Breast epithelium (tissue), 3 donors: ENCODE measurements around the gene PNMT.

ENCODE experiments used
- POLR2A ChIP-seq: fragments of 450-650 bp; IDR thresholded peaks from one replicate; pipeline ENCODE4 v1.6.1; 2016; ENCODE audit warnings: antibody characterized with exemption, mild to moderate bottlenecking, moderate library complexity
- POLR2AphosphoS5 ChIP-seq, 3 donors: sonication (generic); formaldehyde crosslinking; IDR thresholded peaks; one replicate each; pipeline ENCODE4 v1.6.1; 2017; ENCODE audit warnings: antibody characterized with exemption in 3 of 3
- TF ChIP-seq, protein P1 (sequence below), 3 donors: fragments of 450-650 bp; IDR thresholded peaks; one replicate each; pipeline ENCODE4 v1.5.1; 2016 to 2017; ENCODE audit warnings: antibody characterized with exemption in 3 of 3, mild to moderate bottlenecking in 3 of 3, moderate library complexity in 3 of 3

GRCh38 chr17:39711851-39712250 is 43.6 kb downstream of the PNMT start:
- TF ChIP-seq, protein P1, sequence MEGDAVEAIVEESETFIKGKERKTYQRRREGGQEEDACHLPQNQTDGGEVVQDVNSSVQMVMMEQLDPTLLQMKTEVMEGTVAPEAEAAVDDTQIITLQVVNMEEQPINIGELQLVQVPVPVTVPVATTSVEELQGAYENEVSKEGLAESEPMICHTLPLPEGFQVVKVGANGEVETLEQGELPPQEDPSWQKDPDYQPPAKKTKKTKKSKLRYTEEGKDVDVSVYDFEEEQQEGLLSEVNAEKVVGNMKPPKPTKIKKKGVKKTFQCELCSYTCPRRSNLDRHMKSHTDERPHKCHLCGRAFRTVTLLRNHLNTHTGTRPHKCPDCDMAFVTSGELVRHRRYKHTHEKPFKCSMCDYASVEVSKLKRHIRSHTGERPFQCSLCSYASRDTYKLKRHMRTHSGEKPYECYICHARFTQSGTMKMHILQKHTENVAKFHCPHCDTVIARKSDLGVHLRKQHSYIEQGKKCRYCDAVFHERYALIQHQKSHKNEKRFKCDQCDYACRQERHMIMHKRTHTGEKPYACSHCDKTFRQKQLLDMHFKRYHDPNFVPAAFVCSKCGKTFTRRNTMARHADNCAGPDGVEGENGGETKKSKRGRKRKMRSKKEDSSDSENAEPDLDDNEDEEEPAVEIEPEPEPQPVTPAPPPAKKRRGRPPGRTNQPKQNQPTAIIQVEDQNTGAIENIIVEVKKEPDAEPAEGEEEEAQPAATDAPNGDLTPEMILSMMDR (IDR thresholded peaks at IDR 0.05): no peak
- no peak for TF ChIP-seq POLR2A
- TF ChIP-seq POLR2AphosphoS5 (IDR thresholded peaks at IDR 0.05): no peak
